NCI-H510A treated with DMSO at 0.1 percent for 48 hours (cell line): ENCODE measurements around the gene ADGRF1.
A peak's percentile ranks its signal among the peaks of the same experiment; 100 is the strongest.

Source experiments
- DNase-seq: peaks from one replicate; lab custom pipeline; 2025; lab: John Stamatoyannopoulos, UW

The ADGRF1 gene

DNA sequence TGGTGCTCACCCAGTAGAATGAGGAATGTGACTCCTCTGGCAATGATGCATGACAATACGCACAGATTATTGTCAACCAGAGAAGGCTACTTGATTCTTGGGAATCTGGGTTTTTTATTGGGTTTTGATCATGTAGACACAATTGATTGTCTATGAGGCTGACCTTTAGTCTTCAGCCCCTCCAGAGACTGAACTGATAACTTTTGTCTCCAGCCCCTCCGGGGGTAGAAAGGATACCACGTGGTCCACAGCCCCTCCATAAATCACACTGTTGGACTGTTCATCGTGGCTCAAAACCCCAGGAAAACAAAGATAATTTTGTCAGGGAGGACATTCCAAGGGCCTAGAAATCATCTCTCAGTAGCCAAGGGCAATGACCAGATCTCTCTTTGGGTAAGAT, 62.9 kb downstream of the ADGRF1 start:
- DNase-seq, result no peak

DNA sequence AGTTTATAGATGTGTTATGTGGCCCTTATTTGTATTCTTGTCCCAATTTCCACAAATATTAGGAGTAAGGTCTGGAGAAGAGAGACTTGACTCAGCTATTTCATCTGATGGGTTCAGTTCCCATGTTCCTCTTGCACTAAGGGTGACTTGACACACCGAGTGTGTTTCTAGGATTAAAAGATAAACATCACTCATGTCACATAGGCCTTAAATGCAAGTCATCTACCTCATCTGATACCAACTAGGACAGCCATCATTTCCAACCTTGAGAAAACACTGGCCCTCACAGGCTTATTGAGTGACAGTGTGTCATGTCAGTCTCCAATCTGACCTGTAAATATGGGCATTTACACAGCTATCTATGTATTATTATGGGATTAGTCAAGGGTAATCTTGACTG, 67.3 kb downstream of the ADGRF1 start:
- no peak for DNase-seq

DNA sequence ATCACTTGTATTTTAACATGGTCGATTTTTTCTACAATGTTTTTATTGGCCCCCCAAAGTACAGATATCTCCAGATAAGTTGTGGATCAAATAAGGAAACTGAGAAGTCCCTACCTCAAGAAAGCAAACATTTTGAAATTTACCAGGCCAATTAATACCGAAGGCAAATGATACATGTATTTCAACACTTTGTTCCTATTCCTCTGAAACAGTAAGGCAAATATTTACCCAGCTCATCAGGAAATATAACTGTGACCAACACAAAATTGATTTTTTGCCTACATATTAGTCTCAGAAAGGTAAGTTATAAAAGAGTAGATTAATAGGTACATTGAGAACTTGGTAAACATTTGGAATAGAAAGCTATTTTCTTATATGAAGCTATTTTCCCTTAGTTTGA, 69.1 kb downstream of the ADGRF1 start:
- no peak for DNase-seq

DNA sequence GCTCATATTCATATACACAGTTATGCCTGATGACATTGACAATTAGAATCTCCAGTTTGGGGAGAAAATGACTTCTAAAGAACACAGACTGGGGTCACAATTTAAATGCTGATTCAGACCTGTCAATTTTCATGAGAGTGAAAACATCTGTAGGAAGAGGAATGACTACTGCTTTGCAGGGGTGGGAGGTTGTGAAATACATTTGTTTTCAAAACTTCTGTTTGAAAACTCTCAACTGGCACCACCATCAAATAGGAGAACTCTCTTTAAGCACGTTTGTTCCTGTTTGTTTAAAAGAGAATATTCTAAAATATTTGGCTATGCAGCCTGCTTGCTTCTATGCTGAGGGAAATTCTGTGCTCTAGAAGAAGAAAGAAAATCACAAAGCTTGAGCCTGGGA, 69.6 kb downstream of the ADGRF1 start:
- DNase-seq, result no peak

DNA sequence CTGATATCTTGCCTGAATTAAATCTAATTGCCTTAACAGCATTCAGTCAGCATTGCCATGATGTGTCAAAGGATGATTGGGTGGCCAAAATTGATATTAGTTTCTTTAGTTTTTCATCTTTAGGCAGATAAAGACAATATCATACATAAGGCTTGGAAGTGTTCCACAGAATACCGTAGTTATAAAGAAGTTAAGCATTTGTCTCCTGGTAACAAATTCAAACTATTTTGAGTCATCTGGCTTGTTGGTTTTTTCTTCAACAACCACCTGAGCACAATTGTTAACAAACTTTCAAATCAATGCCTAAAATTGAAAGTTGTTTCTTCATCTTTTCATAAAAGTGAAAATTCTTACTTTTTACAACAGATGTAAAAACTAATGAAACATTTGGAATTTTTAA, 72.9 kb downstream of the ADGRF1 start:
- DNase-seq, result no peak

DNA sequence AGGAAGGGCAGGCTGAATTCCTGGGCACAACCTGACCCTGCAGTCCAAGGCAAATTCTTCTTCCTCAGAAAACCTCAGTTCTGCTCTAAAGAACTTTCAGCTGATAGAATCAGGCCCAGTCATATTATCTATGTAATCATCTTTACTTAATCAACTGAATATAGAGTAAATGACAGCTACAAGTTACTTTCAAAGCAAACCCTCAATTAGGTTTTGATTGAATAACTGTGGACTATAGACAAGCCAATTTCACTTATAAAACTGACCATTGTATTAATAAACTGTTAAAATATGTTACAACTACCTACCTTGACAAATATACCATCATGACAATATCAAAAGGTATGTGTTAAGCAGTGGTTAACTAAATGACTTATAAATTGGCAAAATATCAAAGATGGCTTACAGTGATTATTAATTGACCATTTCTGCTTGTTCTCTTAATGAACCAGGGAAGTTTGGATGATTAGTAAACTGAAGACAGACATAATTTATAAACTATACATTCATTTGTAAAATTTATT, 74.2 kb downstream of the ADGRF1 start:
- DNase-seq, result no peak

DNA sequence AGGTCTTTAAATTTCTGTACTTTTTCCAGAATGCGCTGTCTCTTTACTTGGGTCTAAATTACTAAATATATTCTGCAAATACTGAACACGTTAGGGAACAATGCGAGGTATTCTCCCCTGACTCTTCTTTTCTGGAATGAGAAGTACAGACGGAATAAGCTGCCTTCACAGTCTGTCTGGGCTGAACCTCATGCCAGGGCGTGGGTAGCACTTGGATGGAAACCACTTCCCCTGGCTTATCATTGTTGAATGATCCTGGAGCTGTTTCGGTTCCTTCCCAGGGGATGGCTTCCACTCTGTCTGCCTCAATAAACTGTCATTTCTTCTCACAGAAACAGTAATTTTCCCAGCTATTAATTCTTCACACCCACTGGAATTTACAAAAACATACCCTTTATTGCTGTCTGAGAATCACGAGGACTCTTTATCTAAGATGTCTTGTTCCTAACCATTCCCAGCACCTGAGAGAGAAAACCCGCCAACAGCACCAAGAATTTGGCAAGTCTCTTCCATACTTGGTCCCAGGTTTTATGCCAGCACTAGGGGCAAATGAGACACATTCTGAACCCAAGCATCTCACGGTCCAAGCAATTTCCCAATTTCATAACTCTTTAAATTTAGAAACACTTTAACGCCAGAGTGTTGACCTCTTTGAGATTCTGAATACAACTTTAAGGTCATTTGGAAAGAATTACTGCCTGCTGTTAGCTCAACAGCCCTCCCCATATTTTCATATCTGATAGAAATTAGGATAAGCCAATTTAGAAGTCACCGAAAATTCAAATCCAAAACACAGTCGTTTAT, 77.2 kb downstream of the ADGRF1 start:
- no peak for DNase-seq

DNA sequence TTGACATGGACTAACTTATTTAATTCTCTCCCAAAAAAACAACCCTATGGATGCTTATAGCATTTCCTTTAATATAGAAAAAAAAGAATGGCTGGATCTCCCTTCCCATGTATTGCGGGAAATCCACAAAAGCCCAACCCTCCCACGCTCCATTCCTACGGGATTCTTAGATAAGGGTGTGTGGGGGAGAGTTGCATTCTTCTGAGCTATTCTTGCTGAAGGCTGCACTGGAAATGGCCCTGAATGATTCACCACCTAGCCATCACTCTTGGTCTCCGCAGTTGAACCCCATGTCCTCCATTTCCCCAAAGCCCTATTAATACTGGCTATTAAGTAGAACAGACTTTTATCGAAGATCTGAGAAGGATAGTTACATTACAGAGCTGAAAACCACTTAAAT, 78.5 kb downstream of the ADGRF1 start:
- DNase-seq, result no peak

DNA sequence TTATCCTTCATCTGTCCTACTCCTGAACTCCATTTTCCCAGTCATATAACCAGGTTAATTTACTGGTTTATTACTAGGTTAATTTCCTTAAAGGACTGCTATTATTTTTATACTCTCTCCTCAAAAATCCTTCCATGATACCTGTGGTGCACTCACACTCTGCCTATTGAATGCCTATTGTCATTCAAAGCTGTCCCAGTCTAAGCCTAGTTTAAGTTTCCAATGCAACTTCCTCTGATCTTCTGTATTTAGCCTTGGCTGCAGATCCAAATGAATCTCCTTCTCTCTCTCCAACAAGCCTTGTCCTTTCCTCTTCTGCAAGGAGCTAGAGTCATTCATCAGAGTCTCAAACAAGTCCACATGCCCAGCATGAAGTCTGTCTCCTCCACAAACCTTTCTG, 79.1 kb downstream of the ADGRF1 start:
- no peak for DNase-seq

DNA sequence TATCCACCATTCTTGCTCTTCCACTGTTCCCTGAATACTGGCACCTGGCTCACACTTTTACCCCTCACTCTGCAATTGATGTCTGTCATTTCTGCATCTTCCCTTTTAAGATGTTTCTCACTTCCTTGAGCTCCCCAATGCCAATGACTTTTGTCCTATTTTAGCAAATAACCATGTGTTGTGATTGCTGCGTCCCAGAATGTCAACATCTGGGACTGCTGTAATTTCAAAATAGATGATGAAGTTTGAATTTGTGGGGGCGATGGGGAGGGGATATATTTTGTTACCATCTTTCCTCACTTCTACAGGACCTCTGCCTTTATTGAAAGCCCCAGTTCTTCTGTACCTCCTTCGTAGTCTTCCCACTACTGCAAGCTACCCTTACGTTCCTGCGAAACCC, 80.4 kb downstream of the ADGRF1 start:
- DNase-seq, result no peak

DNA sequence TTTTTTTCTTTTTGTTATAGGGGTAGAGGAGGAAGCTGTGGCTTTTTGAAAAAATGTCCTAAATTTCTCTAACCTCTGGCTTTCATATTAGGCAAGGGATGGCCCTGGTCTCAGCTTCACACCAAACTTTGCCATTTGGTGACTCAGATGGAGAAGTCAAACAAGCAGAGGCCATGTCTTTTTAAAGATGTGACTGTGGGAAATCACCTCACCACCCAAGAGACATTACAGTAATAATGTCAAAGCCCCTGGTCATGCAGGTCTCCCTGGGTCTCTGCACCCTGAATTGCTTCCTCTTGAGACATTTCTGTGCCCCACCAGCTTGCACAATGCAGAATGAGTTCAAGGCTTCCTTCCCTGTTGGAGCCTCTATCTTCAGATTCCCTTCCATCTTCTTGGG, 80.9 kb downstream of the ADGRF1 start:
- no peak for DNase-seq

DNA sequence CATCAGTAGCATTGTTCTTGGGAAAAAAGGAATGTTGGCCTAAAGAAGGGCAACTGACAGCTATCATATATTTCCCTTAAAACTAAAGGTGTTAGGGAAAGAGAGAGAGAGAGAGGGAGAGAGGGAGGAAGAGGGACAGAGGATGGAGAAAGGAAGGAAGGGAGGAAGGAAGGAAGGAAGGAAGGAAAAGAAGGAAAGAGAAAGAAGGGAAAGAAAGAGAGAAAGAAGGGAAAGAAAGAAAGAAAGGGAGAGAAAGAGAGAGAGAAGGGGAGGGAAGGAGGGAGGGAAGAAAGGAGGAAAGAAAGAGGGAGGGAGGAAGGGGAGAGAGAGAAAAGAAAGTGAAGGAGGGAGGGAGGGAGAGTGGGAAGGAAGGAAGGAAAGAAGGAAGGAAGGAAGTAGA, 82.7 kb downstream of the ADGRF1 start:
- no peak for DNase-seq

DNA sequence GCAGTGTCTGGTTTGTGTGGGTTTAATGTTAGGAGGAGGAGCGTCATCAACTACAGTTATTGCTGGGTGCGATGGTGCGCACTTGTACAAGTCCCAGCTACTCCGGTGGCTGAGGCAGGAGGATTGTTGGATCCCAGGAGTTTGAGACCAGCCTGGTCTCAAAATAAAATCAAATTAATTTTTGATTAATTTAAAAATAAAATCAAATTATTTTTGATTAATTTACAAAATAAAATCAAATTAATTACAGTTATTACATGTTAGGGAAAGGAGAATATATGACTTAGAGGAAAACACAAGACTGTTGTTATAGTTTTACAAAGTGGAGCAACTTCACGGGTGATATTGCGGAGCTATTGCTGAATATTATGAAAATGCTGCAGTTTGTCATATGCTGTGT, 85.7 kb downstream of the ADGRF1 start:
- DNase-seq, result no peak

DNA sequence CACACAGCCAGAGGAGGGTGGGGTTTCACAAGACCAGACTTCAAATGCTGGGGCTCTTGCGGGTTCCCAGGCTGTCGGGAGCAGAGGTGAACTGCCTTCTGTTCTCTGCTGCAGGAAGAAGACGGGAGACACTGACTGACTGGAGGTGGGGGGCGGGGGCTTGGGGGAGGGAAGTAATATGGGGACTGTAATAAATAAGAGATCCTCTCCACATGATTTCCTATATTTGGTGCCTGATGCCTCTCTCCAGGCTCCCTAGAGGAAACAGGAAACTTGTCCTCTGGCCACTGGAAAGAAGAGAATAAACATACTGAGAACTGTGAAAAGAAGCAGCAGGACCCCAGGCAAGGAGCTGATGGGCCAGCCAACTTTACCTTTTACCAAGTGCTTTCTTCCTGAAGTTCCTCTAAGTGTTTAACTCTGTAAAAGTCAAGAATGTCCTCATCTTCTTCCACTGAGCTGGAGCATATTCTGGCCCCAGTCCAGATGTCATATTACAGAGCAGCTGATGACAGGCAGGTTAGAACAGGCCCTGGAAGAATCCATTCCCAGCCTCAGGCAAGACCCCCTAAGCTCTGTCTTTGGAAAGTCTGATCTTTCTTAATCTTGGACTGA, 87.2 kb downstream of the ADGRF1 start:
- DNase-seq, result peak; percentile 21

DNA sequence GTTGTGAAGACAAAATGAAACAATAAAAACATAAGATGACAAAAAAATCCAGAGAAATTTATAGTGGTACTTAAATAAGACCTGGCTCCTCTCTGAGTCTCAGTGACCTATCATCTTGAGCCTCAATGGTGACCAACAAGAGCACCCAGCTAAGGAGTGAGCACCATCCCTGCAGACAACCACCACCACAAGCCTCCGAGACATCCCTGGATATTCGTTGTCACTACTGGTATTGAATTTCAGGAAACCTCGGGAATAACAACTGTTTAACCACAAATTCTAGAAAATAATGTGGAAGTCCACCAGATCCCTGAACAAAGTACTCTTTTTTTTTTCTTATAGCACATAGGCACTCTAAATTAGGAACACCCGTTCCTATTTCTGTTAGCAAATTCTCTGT, 88.2 kb downstream of the ADGRF1 start:
- no peak for DNase-seq

DNA sequence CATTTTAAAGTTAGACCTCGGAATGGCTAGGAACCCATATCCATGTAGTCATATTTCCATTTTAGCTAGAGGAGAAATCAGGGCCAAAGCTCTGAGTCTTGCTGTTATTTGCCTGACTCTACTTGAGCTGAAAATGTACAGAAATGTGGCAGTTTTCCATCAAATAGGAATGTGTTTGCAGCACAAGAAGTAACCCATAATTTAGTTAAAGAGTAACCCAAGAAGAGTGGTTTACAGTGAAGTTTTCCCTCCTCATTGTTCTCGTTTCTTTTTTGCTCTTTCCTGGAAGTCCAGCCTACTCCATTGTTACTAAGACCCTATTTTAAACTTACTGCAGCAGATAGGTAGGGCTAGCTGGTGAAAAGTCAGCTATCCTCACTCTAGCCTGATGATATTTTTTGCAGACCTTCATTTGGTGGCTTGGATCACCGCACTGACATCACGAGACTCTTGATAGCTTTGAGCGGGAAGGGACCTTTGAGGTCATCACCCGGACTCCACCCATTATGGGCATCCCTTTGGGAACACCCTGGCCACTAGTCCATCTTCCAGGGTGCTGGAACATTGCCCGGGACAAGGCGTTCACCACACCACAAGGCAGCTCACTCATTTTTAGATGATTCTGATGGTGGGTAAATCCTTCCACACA, 92.4 kb downstream of the ADGRF1 start:
- no peak for DNase-seq

DNA sequence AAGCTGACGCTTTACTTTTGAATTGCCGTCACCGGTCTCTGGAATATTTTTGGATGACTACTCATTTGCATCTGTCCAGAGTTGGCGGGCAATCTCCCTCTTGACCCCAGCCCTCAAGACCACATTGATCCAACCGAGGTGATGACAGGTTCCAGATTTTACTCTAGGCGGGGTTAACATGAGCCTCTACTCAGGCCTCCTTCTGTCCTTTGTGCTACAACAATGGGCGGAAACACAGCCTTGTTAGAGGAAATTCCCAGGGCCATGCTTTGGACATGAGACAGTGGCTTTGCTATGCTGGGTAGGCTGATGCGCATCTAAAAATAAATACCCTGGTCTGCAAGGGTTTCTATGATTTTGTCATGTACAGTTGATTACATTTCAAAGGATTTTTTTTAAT, 93.4 kb downstream of the ADGRF1 start:
- no peak for DNase-seq
